ENCODE measurements around the gene TLE2.
A peak's percentile ranks its signal among the peaks of the same experiment; 100 is the strongest.

The TLE2 gene

DNA sequence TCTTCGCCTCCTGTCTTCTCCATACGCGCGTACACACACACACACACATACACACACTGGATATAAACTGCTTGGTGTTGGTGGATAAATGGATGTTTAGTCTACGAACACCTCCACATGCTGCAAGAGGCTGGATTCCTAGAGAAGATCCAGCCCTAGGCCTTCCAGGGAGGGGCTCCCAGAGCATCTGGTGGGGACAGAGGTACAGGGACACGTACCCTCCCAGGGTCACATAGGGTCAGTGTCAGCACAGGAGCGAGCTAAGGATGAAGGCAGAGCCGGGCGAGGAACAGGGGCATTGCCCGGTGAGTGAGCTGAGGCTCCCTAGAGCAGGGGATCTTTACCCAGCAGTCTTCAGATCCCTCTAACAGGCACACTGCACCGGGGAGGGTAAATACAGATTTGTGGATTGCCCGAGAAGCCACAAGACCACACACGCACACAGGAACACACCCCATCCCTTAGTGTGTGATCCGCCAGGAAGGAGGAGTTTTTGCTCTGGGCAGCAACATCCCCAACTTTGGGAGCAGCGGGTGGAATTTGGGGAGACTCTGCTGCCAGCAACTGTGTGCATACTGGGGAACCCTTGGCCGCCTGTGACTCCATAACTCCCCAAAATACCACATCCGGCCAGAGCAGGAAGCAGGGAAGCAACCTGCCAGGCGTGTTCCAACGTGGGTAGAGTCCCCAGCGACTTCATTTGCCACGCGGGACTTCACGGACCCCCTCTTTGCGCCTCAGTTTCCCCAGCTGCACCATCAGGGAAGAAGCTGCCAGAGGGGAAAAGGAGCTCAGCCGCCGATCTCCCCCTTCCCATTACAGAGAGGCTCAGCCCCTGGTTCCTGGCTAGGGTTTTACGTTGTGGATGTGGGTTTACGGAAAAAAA is 5.8 kb upstream of the TLE2 start:
- H3K9ac ChIP-seq (ENCODE audit: low read depth, low read length): no peak overlapping the region
- peak overlapping the region; percentile 62 for H3K4me3 ChIP-seq (ENCODE audit: low read depth, low read length)
- peaks cover 22% of the 10 kb centered on the region for H3K27me3 ChIP-seq (ENCODE audit: control insufficient read depth, insufficient read depth, low read length)
- peaks cover 12% of the 10 kb centered on the region for H3K4me1 ChIP-seq (ENCODE audit: control insufficient read depth, insufficient read depth, low read length)
- no peaks in the 10 kb centered on the region for H3K9me3 ChIP-seq (ENCODE audit: control insufficient read depth, insufficient read depth, low read length)
- H3K27ac ChIP-seq (ENCODE audit: low read depth, low read length): peak overlapping the region; percentile 50
- H3K36me3 ChIP-seq (ENCODE audit: control insufficient read depth, insufficient read depth, low read length): no peaks in the 10 kb centered on the region

DNA sequence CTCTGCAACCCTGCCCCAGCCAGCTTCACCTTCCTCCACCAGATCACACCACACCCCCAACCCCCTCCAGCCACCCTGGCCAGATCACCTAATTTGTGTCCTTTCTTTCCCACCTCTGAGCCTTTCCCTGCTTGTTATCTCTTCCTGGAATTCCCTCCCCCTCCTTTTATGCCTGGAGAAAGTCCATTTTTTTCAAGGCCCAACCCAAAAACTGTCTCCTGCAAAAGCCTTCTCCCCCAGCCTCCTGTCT is 5.3 kb upstream of the TLE2 start:
- H3K27me3 ChIP-seq (ENCODE audit: control insufficient read depth, insufficient read depth, low read length): peaks cover 28% of the 10 kb centered on the region
- peak overlapping the region; percentile 62; the same call in 1 of the 2 replicates for H3K4me3 ChIP-seq (ENCODE audit: low read depth, low read length)
- H3K9me3 ChIP-seq (ENCODE audit: control insufficient read depth, insufficient read depth, low read length): no peaks in the 10 kb centered on the region
- H3K9ac ChIP-seq (ENCODE audit: low read depth, low read length): no peak overlapping the region
- no peak overlapping the region for H3K27ac ChIP-seq (ENCODE audit: low read depth, low read length)
- no peaks in the 10 kb centered on the region for H3K36me3 ChIP-seq (ENCODE audit: control insufficient read depth, insufficient read depth, low read length)
- H3K4me1 ChIP-seq (ENCODE audit: control insufficient read depth, insufficient read depth, low read length): peaks cover 12% of the 10 kb centered on the region

DNA sequence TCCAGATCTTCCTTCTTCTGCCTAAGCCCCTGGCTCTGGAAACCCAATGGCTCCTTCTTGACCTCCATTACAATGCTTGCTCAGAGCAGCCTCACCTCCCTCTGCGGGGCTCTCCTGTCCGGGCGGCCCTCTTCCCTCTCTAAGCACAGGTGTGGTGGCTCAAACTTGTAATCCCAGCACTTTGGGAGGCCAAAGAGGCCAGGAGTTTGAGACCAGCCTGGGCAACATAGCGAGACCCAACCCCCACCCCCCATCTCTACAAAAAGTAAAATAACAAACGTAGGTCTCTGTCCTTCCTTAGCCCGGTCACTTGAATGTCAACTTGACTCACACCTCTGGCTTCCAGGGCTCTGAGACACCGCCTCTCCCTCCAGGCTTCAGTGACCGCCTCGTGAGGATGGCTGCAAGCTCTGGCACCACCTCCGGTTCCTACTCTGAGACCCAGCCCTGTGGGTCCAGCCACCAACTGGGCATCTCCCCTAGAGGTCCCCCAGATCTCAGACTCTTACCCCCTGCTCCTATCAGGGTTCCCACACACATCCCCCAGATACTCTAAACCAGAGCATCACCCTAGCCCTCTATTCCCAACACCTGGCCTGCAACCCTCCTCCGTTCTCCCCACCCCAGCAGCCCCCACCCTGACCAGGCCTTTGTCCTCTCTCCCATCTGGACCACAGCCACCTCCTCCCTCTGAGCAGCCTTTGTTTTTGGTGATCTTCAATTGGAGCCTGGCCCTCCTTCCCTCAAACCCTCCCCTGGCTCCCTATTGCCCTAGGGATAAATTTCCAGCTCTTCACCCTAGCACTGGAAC is 4.7 kb upstream of the TLE2 start:
- Histone ChIP-seq H3K4me1 (ENCODE audit: control insufficient read depth, insufficient read depth, low read length) (peaks cover 12% of the 10 kb centered on the region), H3K9ac (ENCODE audit: low read depth, low read length) (no peak overlapping the region), H3K4me3 (ENCODE audit: low read depth, low read length) (no peak overlapping the region), H3K9me3 (ENCODE audit: control insufficient read depth, insufficient read depth, low read length) (no peaks in the 10 kb centered on the region), H3K27me3 (ENCODE audit: control insufficient read depth, insufficient read depth, low read length) (peaks cover 29% of the 10 kb centered on the region), H3K27ac (ENCODE audit: low read depth, low read length) (no peak overlapping the region), H3K36me3 (ENCODE audit: control insufficient read depth, insufficient read depth, low read length) (no peaks in the 10 kb centered on the region)

GRCh38 chr19:3031607-3031867 is 2.5 kb upstream of the TLE2 start:
- H3K9ac ChIP-seq (ENCODE audit: low read depth, low read length): no peak overlapping the region
- H3K36me3 ChIP-seq (ENCODE audit: control insufficient read depth, insufficient read depth, low read length): no peaks in the 10 kb centered on the region
- no peaks in the 10 kb centered on the region for H3K9me3 ChIP-seq (ENCODE audit: control insufficient read depth, insufficient read depth, low read length)
- peaks cover 15% of the 10 kb centered on the region for H3K4me1 ChIP-seq (ENCODE audit: control insufficient read depth, insufficient read depth, low read length)
- H3K27me3 ChIP-seq (ENCODE audit: control insufficient read depth, insufficient read depth, low read length): peaks cover 48% of the 10 kb centered on the region
- no peak overlapping the region for H3K27ac ChIP-seq (ENCODE audit: low read depth, low read length)
- H3K4me3 ChIP-seq (ENCODE audit: low read depth, low read length): no peak overlapping the region

GRCh38 chr19:3028305-3029064 is 595 bp downstream of the TLE2 start:
- peaks cover 13% of the 10 kb centered on the region; the same call in 1 of the 2 replicates for H3K4me1 ChIP-seq (ENCODE audit: control insufficient read depth, insufficient read depth, low read length)
- peaks cover 65% of the 10 kb centered on the region for H3K27me3 ChIP-seq (ENCODE audit: control insufficient read depth, insufficient read depth, low read length)
- H3K9me3 ChIP-seq (ENCODE audit: control insufficient read depth, insufficient read depth, low read length): no peaks in the 10 kb centered on the region
- H3K27ac ChIP-seq (ENCODE audit: low read depth, low read length): no peak overlapping the region
- peak overlapping the region; percentile 61 for H3K4me3 ChIP-seq (ENCODE audit: low read depth, low read length)
- no peak overlapping the region for H3K9ac ChIP-seq (ENCODE audit: low read depth, low read length)
- H3K36me3 ChIP-seq (ENCODE audit: control insufficient read depth, insufficient read depth, low read length): no peaks in the 10 kb centered on the region

DNA sequence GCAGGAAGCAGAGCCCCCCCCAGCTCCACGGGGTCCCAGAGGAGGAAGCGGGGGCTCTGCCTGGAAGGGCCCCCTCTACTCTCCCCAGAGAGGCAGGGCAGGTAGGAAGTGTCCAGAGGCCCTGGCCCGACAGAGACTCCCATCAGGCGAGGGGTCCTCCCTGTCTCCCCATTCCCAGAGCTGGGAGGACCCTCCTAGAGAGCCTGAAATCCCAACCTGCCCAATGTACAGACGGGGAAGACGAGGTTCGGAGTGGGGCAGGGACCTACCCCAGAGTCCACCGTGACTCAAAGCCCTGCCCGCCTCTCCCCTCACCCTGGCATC is 1.1 kb downstream of the TLE2 start:
- Histone ChIP-seq H3K36me3 (ENCODE audit: control insufficient read depth, insufficient read depth, low read length) (no peaks in the 10 kb centered on the region), H3K9ac (ENCODE audit: low read depth, low read length) (no peak overlapping the region), H3K27ac (ENCODE audit: low read depth, low read length) (no peak overlapping the region), H3K4me1 (ENCODE audit: control insufficient read depth, insufficient read depth, low read length) (peaks cover 13% of the 10 kb centered on the region; the same call in 1 of the 2 replicates), H3K27me3 (ENCODE audit: control insufficient read depth, insufficient read depth, low read length) (peaks cover 65% of the 10 kb centered on the region), H3K9me3 (ENCODE audit: control insufficient read depth, insufficient read depth, low read length) (no peaks in the 10 kb centered on the region), H3K4me3 (ENCODE audit: low read depth, low read length) (peak overlapping the region; percentile 61)

GRCh38 chr19:3027292-3027691 is 1.8 kb downstream of the TLE2 start:
- H3K36me3 ChIP-seq (ENCODE audit: control insufficient read depth, insufficient read depth, low read length): no peaks in the 10 kb centered on the region
- H3K27me3 ChIP-seq (ENCODE audit: control insufficient read depth, insufficient read depth, low read length): peaks cover 60% of the 10 kb centered on the region
- no peak overlapping the region for H3K4me3 ChIP-seq (ENCODE audit: low read depth, low read length)
- no peak overlapping the region for H3K27ac ChIP-seq (ENCODE audit: low read depth, low read length)
- peaks cover 13% of the 10 kb centered on the region; the same call in 1 of the 2 replicates for H3K4me1 ChIP-seq (ENCODE audit: control insufficient read depth, insufficient read depth, low read length)
- no peak overlapping the region for H3K9ac ChIP-seq (ENCODE audit: low read depth, low read length)
- no peaks in the 10 kb centered on the region for H3K9me3 ChIP-seq (ENCODE audit: control insufficient read depth, insufficient read depth, low read length)

GRCh38 chr19:3026768-3027167 is 2.3 kb downstream of the TLE2 start:
- H3K27me3 ChIP-seq (ENCODE audit: control insufficient read depth, insufficient read depth, low read length): peaks cover 60% of the 10 kb centered on the region
- H3K36me3 ChIP-seq (ENCODE audit: control insufficient read depth, insufficient read depth, low read length): no peaks in the 10 kb centered on the region

GRCh38 chr19:3025549-3025886 is 3.6 kb downstream of the TLE2 start:
- Histone ChIP-seq H3K27ac (ENCODE audit: low read depth, low read length) (no peak overlapping the region), H3K27me3 (ENCODE audit: control insufficient read depth, insufficient read depth, low read length) (peaks cover 49% of the 10 kb centered on the region)

More at GRCh38 chr19:3026768-3027167, 2.3 kb downstream of the TLE2 start:
- no peak overlapping the region for H3K9ac ChIP-seq (ENCODE audit: low read depth, low read length)
- peaks cover 13% of the 10 kb centered on the region; the same call in 1 of the 2 replicates for H3K4me1 ChIP-seq (ENCODE audit: control insufficient read depth, insufficient read depth, low read length)
- no peak overlapping the region for H3K4me3 ChIP-seq (ENCODE audit: low read depth, low read length)
- H3K27ac ChIP-seq (ENCODE audit: low read depth, low read length): no peak overlapping the region
- no peaks in the 10 kb centered on the region for H3K9me3 ChIP-seq (ENCODE audit: control insufficient read depth, insufficient read depth, low read length)

DNA sequence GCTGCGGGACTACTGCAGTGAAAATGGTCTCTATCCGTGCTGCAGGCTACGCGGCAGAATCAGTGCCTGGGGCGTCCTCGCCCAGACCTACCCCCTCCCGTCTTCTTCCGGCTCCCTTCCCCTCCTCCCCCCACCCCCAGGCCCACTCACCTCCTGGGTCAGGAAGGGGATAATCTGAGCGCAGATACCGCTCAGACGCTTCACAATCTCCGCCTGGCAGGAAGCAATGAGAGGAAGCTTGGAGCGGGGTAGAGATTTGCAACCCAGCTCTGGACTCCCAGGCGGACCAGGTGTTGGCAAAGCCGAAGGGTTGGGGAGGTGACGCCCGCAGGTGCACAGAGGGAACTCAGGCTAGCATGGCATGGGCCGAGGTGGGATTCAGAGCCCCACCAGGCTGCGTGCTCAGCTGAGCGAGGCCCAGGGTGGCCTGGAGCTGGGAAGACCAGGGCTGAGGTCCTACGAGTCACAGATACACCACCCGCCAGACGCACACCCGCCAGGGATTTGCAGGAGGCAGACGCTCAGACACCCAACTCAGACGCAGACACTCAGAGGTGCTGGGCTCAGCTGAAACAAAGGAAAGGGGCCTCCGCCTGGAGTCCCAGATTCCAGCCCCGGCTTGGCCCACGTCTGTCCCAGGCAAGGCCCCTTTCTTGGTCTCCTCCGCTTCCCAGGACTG is 4.1 kb downstream of the TLE2 start:
- Histone ChIP-seq H3K9ac (ENCODE audit: low read depth, low read length) (no peak overlapping the region), H3K4me3 (ENCODE audit: low read depth, low read length) (peak overlapping the region; percentile 10; the same call in 1 of the 2 replicates), H3K9me3 (ENCODE audit: control insufficient read depth, insufficient read depth, low read length) (no peaks in the 10 kb centered on the region), H3K36me3 (ENCODE audit: control insufficient read depth, insufficient read depth, low read length) (no peaks in the 10 kb centered on the region), H3K27ac (ENCODE audit: low read depth, low read length) (no peak overlapping the region), H3K27me3 (ENCODE audit: control insufficient read depth, insufficient read depth, low read length) (peaks cover 44% of the 10 kb centered on the region), H3K4me1 (ENCODE audit: control insufficient read depth, insufficient read depth, low read length) (peaks cover 13% of the 10 kb centered on the region; the same call in 1 of the 2 replicates)

More at GRCh38 chr19:3025549-3025886, 3.6 kb downstream of the TLE2 start:
- no peaks in the 10 kb centered on the region for H3K36me3 ChIP-seq (ENCODE audit: control insufficient read depth, insufficient read depth, low read length)
- H3K9ac ChIP-seq (ENCODE audit: low read depth, low read length): no peak overlapping the region
- peak overlapping the region; percentile 10; the same call in 1 of the 2 replicates for H3K4me3 ChIP-seq (ENCODE audit: low read depth, low read length)
- H3K9me3 ChIP-seq (ENCODE audit: control insufficient read depth, insufficient read depth, low read length): no peaks in the 10 kb centered on the region
- peaks cover 13% of the 10 kb centered on the region; the same call in 1 of the 2 replicates for H3K4me1 ChIP-seq (ENCODE audit: control insufficient read depth, insufficient read depth, low read length)

Data from HUES48 (cell line).